NOMO-1 (cell line): Measurements from ENCODE around the gene FAM149B1.

Experiments
- DNase-seq, 2 experiments: peaks; one replicate each; lab custom pipeline; 2025; ENCODE audit not compliant: unreplicated experiment in 2 of 2; lab: John Stamatoyannopoulos, UW

The FAM149B1 gene

GRCh38 chr10:73172867-73173266, 4.9 kb downstream of the FAM149B1 start:
- no peak for DNase-seq

GRCh38 chr10:73174148-73174925, 6.4 kb downstream of the FAM149B1 start:
- DNase-seq, result no peak

- no peak for DNase-seq
These were observed 14.6 kb downstream of the FAM149B1 start for GRCh38 chr10:73182568-73182967.

- no peak for DNase-seq
These were observed 15.9 kb downstream of the FAM149B1 start for GRCh38 chr10:73183667-73184281.

GRCh38 chr10:73186266-73186665, 18.3 kb downstream of the FAM149B1 start:
- no peak for DNase-seq

GRCh38 chr10:73190188-73190587, 22.3 kb downstream of the FAM149B1 start:
- no peak for DNase-seq

- DNase-seq, result no peak
These were observed 37.2 kb downstream of the FAM149B1 start for GRCh38 chr10:73205081-73205480.

GRCh38 chr10:73205890-73206289, 38.0 kb downstream of the FAM149B1 start:
- no peak for DNase-seq

GRCh38 chr10:73206385-73206784, 38.5 kb downstream of the FAM149B1 start:
- DNase-seq, result no peak

GRCh38 chr10:73207883-73208282, 40.0 kb downstream of the FAM149B1 start:
- DNase-seq, result no peak

GRCh38 chr10:73209705-73210104, 41.8 kb downstream of the FAM149B1 start:
- no peak for DNase-seq

- no peak for DNase-seq
These were observed 42.6 kb downstream of the FAM149B1 start for GRCh38 chr10:73210395-73211105.

- DNase-seq, result no peak
These were observed 43.3 kb downstream of the FAM149B1 start for GRCh38 chr10:73211106-73211811.

- no peak for DNase-seq
These were observed 47.8 kb downstream of the FAM149B1 start for GRCh38 chr10:73215749-73216148.

GRCh38 chr10:73217628-73218027, 49.7 kb downstream of the FAM149B1 start:
- DNase-seq, result no peak

GRCh38 chr10:73218431-73219191, 50.7 kb downstream of the FAM149B1 start:
- no peak for DNase-seq

GRCh38 chr10:73219384-73219783, 51.5 kb downstream of the FAM149B1 start:
- no peak for DNase-seq

GRCh38 chr10:73220989-73221388, 53.1 kb downstream of the FAM149B1 start:
- DNase-seq, result no peak

GRCh38 chr10:73225518-73225917, 57.6 kb downstream of the FAM149B1 start:
- no peak for DNase-seq

GRCh38 chr10:73226663-73227062, 58.7 kb downstream of the FAM149B1 start:
- no peak for DNase-seq
